WERI-Rb-1 (cell line): ENCODE data around the gene KDSR.

Experiments
- DNase-seq: peaks from one replicate; pipeline ENCODE4 v3.0.0-alpha.2; 2020
- H3K27ac ChIP-seq: fragments of 250-450 bp; sonication (Bioruptor Pico); 2 replicates; pipeline ENCODE4 v1.5.1; 2020; ENCODE audit warnings: mild to moderate bottlenecking, moderate library complexity
- H3K27me3 ChIP-seq: fragments of 250-450 bp; sonication (Bioruptor Pico); 2 replicates; pipeline ENCODE4 v1.5.1; 2021; ENCODE audit warnings: mild to moderate bottlenecking, low read depth, moderate library complexity; ENCODE audit not compliant: insufficient read depth, severe bottlenecking
- H3K36me3 ChIP-seq: fragments of 250-450 bp; sonication (Bioruptor Pico); 2 replicates; pipeline ENCODE4 v1.5.1; 2020; ENCODE audit warnings: mild to moderate bottlenecking, moderate library complexity
- H3K4me3 ChIP-seq: 2 replicates; pipeline ENCODE4 v1.5.1; 2011; ENCODE audit warnings: low read depth, mild to moderate bottlenecking, control low read depth, low read length
- H3K9me3 ChIP-seq: fragments of 250-450 bp; sonication (Bioruptor Pico); 2 replicates; pipeline ENCODE4 v1.5.1; 2021; ENCODE audit warnings: mild to moderate bottlenecking, moderate library complexity; ENCODE audit not compliant: severe bottlenecking
- TF ChIP-seq, protein P1 (sequence below): IDR thresholded peaks from 2 replicates; pipeline ENCODE4 v1.5.1; 2011; ENCODE audit warnings: low read depth, mild to moderate bottlenecking, control low read depth, inconsistent platforms, low read length

The KDSR gene

GRCh38 chr18:63287691-63288220 is 79.2 kb downstream of the KDSR start:
- Histone ChIP-seq H3K36me3 (no peaks in the 10 kb centered on the region), H3K27ac (no peak overlapping the region), H3K4me3 (no peak overlapping the region), H3K27me3 (no peaks in the 10 kb centered on the region), H3K9me3 (no peaks in the 10 kb centered on the region)
- no peak for DNase-seq
- TF ChIP-seq, protein P1, sequence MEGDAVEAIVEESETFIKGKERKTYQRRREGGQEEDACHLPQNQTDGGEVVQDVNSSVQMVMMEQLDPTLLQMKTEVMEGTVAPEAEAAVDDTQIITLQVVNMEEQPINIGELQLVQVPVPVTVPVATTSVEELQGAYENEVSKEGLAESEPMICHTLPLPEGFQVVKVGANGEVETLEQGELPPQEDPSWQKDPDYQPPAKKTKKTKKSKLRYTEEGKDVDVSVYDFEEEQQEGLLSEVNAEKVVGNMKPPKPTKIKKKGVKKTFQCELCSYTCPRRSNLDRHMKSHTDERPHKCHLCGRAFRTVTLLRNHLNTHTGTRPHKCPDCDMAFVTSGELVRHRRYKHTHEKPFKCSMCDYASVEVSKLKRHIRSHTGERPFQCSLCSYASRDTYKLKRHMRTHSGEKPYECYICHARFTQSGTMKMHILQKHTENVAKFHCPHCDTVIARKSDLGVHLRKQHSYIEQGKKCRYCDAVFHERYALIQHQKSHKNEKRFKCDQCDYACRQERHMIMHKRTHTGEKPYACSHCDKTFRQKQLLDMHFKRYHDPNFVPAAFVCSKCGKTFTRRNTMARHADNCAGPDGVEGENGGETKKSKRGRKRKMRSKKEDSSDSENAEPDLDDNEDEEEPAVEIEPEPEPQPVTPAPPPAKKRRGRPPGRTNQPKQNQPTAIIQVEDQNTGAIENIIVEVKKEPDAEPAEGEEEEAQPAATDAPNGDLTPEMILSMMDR = no peak

DNA sequence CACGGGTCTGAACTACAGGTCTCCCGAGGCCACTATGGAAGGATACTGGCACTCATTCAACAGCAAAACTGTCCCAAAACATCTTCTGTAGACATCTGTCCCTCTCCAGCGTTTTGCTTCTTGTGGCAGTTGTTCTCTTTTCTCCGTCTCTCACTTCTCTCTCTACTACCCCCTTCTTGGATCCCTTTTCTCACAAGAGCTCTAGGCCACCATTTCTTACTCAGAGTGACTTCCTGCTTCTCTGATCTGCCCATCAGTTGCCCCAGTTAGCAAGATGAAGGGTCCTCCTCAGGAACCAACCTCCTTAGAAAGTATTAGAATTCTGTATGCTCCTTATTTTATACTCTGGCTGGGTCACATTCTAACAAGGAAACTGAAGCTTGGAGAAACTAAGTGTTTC is 80.1 kb downstream of the KDSR start:
- no peak overlapping the region for H3K27ac ChIP-seq
- TF ChIP-seq, protein P1 = no peak

GRCh38 chr18:63284827-63285733 is 81.9 kb downstream of the KDSR start:
- no peak for DNase-seq
- Histone ChIP-seq H3K4me3 (no peak overlapping the region), H3K9me3 (no peaks in the 10 kb centered on the region), H3K27ac (no peak overlapping the region), H3K27me3 (no peaks in the 10 kb centered on the region), H3K36me3 (peaks cover 3% of the 10 kb centered on the region; the same call in 1 of the 2 replicates)
- TF ChIP-seq, protein P1 = no peak

More for the DNA sequence above, 80.1 kb downstream of the KDSR start:
- Histone ChIP-seq H3K9me3 (no peaks in the 10 kb centered on the region), H3K36me3 (no peaks in the 10 kb centered on the region), H3K27me3 (no peaks in the 10 kb centered on the region), H3K4me3 (no peak overlapping the region)
- DNase-seq = no peak

GRCh38 chr18:63284173-63284799 is 82.7 kb downstream of the KDSR start:
- peaks cover 3% of the 10 kb centered on the region; the same call in 1 of the 2 replicates for H3K36me3 ChIP-seq
- H3K27me3 ChIP-seq = no peaks in the 10 kb centered on the region
- H3K27ac ChIP-seq = no peak overlapping the region
- no peak for DNase-seq
- no peaks in the 10 kb centered on the region for H3K9me3 ChIP-seq
- TF ChIP-seq, protein P1 = no peak
- no peak overlapping the region for H3K4me3 ChIP-seq

- H3K27ac ChIP-seq = no peak overlapping the region
- H3K36me3 ChIP-seq = peaks cover 3% of the 10 kb centered on the region; the same call in 1 of the 2 replicates
- H3K27me3 ChIP-seq = no peaks in the 10 kb centered on the region
- no peak overlapping the region for H3K4me3 ChIP-seq
- DNase-seq = no peak
- TF ChIP-seq, protein P1 = no peak
- no peaks in the 10 kb centered on the region for H3K9me3 ChIP-seq
These were observed 83.5 kb downstream of the KDSR start for GRCh38 chr18:63283305-63284094.
